Colon (tissue), 2 donors: ENCODE measurements around the gene NEUROD1.

ENCODE experiments used
- FAIRE-seq: peaks from 2 replicates; lab custom pipeline; 2012; peaks lifted over from hg19 to GRCh38; lab: Jason Lieb, UNC
- donor health status: control.
- donor health status: control.

Gene NEUROD1

DNA sequence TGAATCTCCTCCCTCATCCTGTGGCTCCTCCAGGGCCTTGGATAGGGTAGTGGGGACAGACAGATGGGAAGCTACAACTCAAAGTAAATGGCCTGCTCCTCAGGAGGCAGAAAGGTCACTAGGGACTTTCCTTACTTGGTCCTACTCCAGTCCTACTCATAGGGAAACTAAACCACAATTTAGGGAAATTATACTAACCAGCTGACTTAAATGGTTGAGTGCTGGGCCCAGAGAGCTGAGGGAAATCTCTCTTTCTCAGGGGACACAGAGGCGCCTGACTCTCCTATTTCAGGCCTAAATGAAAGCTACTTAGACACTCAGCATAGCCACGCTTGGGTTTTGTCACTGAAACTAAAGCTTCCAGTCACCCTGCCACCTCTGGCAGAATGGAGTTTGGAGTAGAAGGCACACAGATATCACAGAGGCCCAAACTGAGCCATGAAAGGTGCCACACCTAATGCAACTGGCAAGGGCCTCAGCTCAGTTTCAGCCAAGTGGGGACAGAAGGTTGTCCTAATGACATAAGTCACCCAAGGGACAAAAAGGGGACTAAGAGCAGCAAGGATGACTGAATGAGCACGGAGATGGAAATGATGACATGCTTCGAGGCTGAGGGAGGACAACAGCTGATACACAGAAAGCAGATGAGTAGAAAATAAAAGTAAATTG lies 47.5 kb downstream of the NEUROD1 start:
- FAIRE-seq, result no peak

- FAIRE-seq, result no peak
Measured at GRCh38 chr2:181628590-181629585, 51.4 kb downstream of the NEUROD1 start.

- FAIRE-seq, result no peak
Measured at GRCh38 chr2:181627545-181627944, 52.8 kb downstream of the NEUROD1 start.

DNA sequence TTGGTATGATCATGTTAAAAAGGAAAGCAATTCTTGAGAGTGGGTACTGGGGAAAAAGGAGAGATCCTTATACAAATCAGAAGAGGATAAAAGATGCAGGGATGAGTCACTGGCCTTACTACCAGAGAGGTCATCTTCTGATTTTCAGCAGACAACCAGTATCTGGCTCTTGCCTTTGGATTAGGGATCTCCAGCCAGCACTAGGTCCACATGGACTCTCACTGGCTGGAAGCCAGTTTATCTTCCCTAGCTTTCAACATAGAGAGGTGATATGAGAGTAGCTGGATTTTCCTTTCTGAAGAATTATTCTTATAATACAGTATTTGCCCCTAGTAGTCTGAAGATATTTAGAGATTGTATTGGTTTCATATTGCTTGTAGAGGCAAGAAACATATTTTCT lies 53.6 kb downstream of the NEUROD1 start:
- FAIRE-seq, result no peak
